ENCODE data around the gene FCHSD2.
"Not testable (repeated sequence)": the region's sequence is repeated elsewhere in the genome, so short reads cannot be mapped to it uniquely, and the experiment has no call there.

DNA sequence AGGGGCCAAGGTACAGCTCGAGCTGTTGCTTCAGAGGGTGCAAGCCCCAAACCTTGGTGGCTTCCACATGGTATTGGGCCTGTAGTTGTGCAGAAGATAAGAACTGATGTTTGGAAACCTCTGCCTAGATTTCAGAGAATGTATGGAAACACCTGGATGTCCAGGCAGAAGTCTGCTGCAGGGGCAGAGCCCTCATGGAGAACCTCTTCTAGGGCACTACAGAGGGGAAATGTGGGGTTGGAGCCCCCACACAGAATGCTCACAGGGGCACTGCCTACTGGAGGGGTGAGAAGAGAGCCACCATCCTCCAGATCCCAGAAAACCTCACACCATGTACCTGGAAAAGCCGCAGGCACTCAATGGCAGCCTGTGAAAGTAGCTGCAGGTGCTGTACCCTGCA is 114.3 kb downstream of the FCHSD2 start:
- TF ChIP-seq, protein P1, sequence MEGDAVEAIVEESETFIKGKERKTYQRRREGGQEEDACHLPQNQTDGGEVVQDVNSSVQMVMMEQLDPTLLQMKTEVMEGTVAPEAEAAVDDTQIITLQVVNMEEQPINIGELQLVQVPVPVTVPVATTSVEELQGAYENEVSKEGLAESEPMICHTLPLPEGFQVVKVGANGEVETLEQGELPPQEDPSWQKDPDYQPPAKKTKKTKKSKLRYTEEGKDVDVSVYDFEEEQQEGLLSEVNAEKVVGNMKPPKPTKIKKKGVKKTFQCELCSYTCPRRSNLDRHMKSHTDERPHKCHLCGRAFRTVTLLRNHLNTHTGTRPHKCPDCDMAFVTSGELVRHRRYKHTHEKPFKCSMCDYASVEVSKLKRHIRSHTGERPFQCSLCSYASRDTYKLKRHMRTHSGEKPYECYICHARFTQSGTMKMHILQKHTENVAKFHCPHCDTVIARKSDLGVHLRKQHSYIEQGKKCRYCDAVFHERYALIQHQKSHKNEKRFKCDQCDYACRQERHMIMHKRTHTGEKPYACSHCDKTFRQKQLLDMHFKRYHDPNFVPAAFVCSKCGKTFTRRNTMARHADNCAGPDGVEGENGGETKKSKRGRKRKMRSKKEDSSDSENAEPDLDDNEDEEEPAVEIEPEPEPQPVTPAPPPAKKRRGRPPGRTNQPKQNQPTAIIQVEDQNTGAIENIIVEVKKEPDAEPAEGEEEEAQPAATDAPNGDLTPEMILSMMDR (IDR thresholded peaks at IDR 0.05), result not testable (repeated sequence)
- not testable (repeated sequence) for TF ChIP-seq EP300 (IDR thresholded peaks at IDR 0.05)

All from gastroesophageal sphincter (tissue), 3 donors.